Measurements from ENCODE around the gene ZNF746.

DNA sequence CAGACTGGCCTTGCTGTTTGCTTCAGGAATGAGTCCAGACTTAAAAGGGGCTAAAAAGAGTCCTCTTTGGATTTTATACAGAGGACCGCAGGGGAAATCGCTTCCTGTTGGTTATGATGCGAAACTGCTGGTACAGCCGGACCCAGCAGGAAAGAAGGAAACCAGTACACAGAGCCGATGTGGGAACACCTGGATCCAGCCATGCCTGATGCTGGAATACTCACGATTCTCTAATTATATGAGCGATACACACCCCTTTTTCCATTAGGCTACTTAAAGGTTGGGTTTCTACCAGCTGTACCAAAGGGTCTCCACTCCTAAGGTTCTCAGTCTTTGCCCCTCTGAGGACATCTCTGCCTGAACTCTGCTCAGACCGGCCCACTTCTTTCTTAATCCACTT is 64.5 kb downstream of the ZNF746 start:
- TF ChIP-seq, protein P1, sequence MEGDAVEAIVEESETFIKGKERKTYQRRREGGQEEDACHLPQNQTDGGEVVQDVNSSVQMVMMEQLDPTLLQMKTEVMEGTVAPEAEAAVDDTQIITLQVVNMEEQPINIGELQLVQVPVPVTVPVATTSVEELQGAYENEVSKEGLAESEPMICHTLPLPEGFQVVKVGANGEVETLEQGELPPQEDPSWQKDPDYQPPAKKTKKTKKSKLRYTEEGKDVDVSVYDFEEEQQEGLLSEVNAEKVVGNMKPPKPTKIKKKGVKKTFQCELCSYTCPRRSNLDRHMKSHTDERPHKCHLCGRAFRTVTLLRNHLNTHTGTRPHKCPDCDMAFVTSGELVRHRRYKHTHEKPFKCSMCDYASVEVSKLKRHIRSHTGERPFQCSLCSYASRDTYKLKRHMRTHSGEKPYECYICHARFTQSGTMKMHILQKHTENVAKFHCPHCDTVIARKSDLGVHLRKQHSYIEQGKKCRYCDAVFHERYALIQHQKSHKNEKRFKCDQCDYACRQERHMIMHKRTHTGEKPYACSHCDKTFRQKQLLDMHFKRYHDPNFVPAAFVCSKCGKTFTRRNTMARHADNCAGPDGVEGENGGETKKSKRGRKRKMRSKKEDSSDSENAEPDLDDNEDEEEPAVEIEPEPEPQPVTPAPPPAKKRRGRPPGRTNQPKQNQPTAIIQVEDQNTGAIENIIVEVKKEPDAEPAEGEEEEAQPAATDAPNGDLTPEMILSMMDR (IDR thresholded peaks at IDR 0.05), result no peak
- TF ChIP-seq SIN3A (IDR thresholded peaks at IDR 0.05; ENCODE audit: borderline replicate concordance, insufficient read depth, low read depth, low read length) (no peak), TCF7L2 (IDR thresholded peaks at IDR 0.05; ENCODE audit: low read depth, low read length) (no peak)
